ENCODE data around the gene ZNF654.

Gene ZNF654

GRCh38 chr3:88030210-88030609 lies 28.8 kb upstream of the ZNF654 start:
- Histone ChIP-seq H3K4me3 (peak overlapping the region; percentile 36), H3K27ac (no peak overlapping the region)
- no peak for TF ChIP-seq CTCF (IDR thresholded peaks at IDR 0.05)
- no peak for DNase-seq (ENCODE audit: low spot score)

GRCh38 chr3:88031642-88032077 lies 27.4 kb upstream of the ZNF654 start:
- DNase-seq (ENCODE audit: low spot score) = no peak
- TF ChIP-seq CTCF (IDR thresholded peaks at IDR 0.05) = no peak
- Histone ChIP-seq H3K4me3 (peak overlapping the region; percentile 62), H3K27ac (peak overlapping the region; percentile 34 to 51)

- Histone ChIP-seq H3K27ac (peak overlapping the region; percentile 34 to 51), H3K4me3 (peak overlapping the region; percentile 62)
- TF ChIP-seq CTCF (IDR thresholded peaks at IDR 0.05) = no peak
- DNase-seq (ENCODE audit: low spot score) = no peak
Observed at GRCh38 chr3:88032245-88032644, 26.8 kb upstream of the ZNF654 start.

GRCh38 chr3:88033079-88033478 lies 26.0 kb upstream of the ZNF654 start:
- DNase-seq (ENCODE audit: low spot score) = no peak
- no peak for TF ChIP-seq CTCF (IDR thresholded peaks at IDR 0.05)
- H3K4me3 ChIP-seq = no peak overlapping the region

GRCh38 chr3:88033808-88034207 lies 25.2 kb upstream of the ZNF654 start:
- Histone ChIP-seq H3K27ac (no peak overlapping the region), H3K4me3 (no peak overlapping the region)
- no peak for DNase-seq (ENCODE audit: low spot score)
- no peak for TF ChIP-seq CTCF (IDR thresholded peaks at IDR 0.05)

More at GRCh38 chr3:88033079-88033478, 26.0 kb upstream of the ZNF654 start:
- H3K27ac ChIP-seq = no peak overlapping the region

- DNase-seq (ENCODE audit: low spot score) = no peak
- no peak overlapping the region for H3K27ac ChIP-seq
- H3K4me3 ChIP-seq = no peak overlapping the region
- no peak for TF ChIP-seq CTCF (IDR thresholded peaks at IDR 0.05)
Observed at GRCh38 chr3:88034491-88035275, 24.4 kb upstream of the ZNF654 start.

GRCh38 chr3:88036221-88036620 lies 22.8 kb upstream of the ZNF654 start:
- DNase-seq (ENCODE audit: low spot score) = no peak
- Histone ChIP-seq H3K4me3 (no peak overlapping the region), H3K27ac (no peak overlapping the region)
- TF ChIP-seq CTCF (IDR thresholded peaks at IDR 0.05) = no peak

Measured in coronary artery (tissue), 2 donors.